ENCODE data around the gene ZYG11B. TPM values are rescaled to one million over a fixed set of nuclear protein-coding genes. Genes with fewer than 3 reads are reported as not detected.
A peak's percentile ranks its signal among the peaks of the same experiment; 100 is the strongest.
"Not testable (repeated sequence)": the region's sequence is repeated elsewhere in the genome, so short reads cannot be mapped to it uniquely, and the experiment has no call there.

Gene ZYG11B
- total RNA-seq, 1 experiment from 2014 or later = 16.2 TPM

- DNase-seq (ENCODE audit: unreplicated experiment) = no peak
- Mint-ChIP-seq H3K4me3 (ENCODE audit: unreplicated experiment) (no peak overlapping the region), H3K27ac (ENCODE audit: low read depth, unreplicated experiment) (peak overlapping the region; percentile 66), H3K4me1 (ENCODE audit: insufficient read depth, unreplicated experiment) (peaks cover 21% of the 10 kb centered on the region), H3K36me3 (ENCODE audit: insufficient read depth, unreplicated experiment) (peaks cover 6% of the 10 kb centered on the region), H3K9me3 (ENCODE audit: unreplicated experiment) (no peaks in the 10 kb centered on the region), H3K27me3 (ENCODE audit: insufficient read depth, unreplicated experiment) (no peaks in the 10 kb centered on the region)
- BruUV-seq (replicated peaks) = no TSS peak
- CTCF ChIA-PET = interaction anchor here (0.6 kb wide), 1 partner anchor 247 kb away, joined by 3 read pairs; no protein-coding TSS in a partner anchor
- TF ChIP-seq CTCF (IDR thresholded peaks at IDR 0.05; ENCODE audit: unreplicated experiment) = no peak
- POLR2A ChIA-PET = interaction anchor here (0.7 to 1.2 kb wide), 2 partner anchors 8 to 211 kb away, joined by 3 read pairs; no protein-coding TSS in a partner anchor
- intact Hi-C loops (cut with micrococcal nuclease) = no loop called here
Measured at GRCh38 chr1:52706941-52707926, 19.0 kb upstream of the ZYG11B start.

GRCh38 chr1:52707927-52708655 is 18.2 kb upstream of the ZYG11B start:
- no TSS peak for BruUV-seq (replicated peaks)
- POLR2A ChIA-PET = no interaction called here
- H3K27me3 Mint-ChIP-seq (ENCODE audit: insufficient read depth, unreplicated experiment) = no peaks in the 10 kb centered on the region
- peaks cover 20% of the 10 kb centered on the region for H3K4me1 Mint-ChIP-seq (ENCODE audit: insufficient read depth, unreplicated experiment)
- CTCF ChIA-PET = interaction anchor here (0.6 to 0.7 kb wide), 2 partner anchors 31 to 246 kb away, joined by 3 read pairs; no protein-coding TSS in a partner anchor
- no peak for TF ChIP-seq CTCF (IDR thresholded peaks at IDR 0.05; ENCODE audit: unreplicated experiment)
- no peaks in the 10 kb centered on the region for H3K9me3 Mint-ChIP-seq (ENCODE audit: unreplicated experiment)
- H3K36me3 Mint-ChIP-seq (ENCODE audit: insufficient read depth, unreplicated experiment) = peaks cover 6% of the 10 kb centered on the region
- H3K27ac Mint-ChIP-seq (ENCODE audit: low read depth, unreplicated experiment) = peak overlapping the region; percentile 66
- intact Hi-C loops (cut with micrococcal nuclease) = no loop called here
- DNase-seq (ENCODE audit: unreplicated experiment) = peak; percentile 17
- H3K4me3 Mint-ChIP-seq (ENCODE audit: unreplicated experiment) = peak overlapping the region; percentile 20

- ChIA-PET POLR2A (no interaction called here), CTCF (interaction anchor here (0.7 kb wide), 1 partner anchor 31 kb away, joined by 3 read pairs; no protein-coding TSS in a partner anchor)
- H3K27ac Mint-ChIP-seq (ENCODE audit: low read depth, unreplicated experiment) = no peak overlapping the region
- H3K9me3 Mint-ChIP-seq (ENCODE audit: unreplicated experiment) = no peaks in the 10 kb centered on the region
- H3K4me3 Mint-ChIP-seq (ENCODE audit: unreplicated experiment) = no peak overlapping the region
- TF ChIP-seq CTCF (IDR thresholded peaks at IDR 0.05; ENCODE audit: unreplicated experiment) = no peak
- H3K36me3 Mint-ChIP-seq (ENCODE audit: insufficient read depth, unreplicated experiment) = peaks cover 6% of the 10 kb centered on the region
- no TSS peak for BruUV-seq (replicated peaks)
- DNase-seq (ENCODE audit: unreplicated experiment) = no peak
- H3K27me3 Mint-ChIP-seq (ENCODE audit: insufficient read depth, unreplicated experiment) = no peaks in the 10 kb centered on the region
- intact Hi-C loops (cut with micrococcal nuclease) = no loop called here
- peaks cover 14% of the 10 kb centered on the region for H3K4me1 Mint-ChIP-seq (ENCODE audit: insufficient read depth, unreplicated experiment)
Measured at GRCh38 chr1:52709016-52709415, 17.2 kb upstream of the ZYG11B start.

- H3K36me3 Mint-ChIP-seq (ENCODE audit: insufficient read depth, unreplicated experiment) = no peaks in the 10 kb centered on the region
- peaks cover under 1% of the 10 kb centered on the region for H3K4me1 Mint-ChIP-seq (ENCODE audit: insufficient read depth, unreplicated experiment)
- H3K9me3 Mint-ChIP-seq (ENCODE audit: unreplicated experiment) = no peaks in the 10 kb centered on the region
- intact Hi-C loops (cut with micrococcal nuclease) = no loop called here
- no peak overlapping the region for H3K27ac Mint-ChIP-seq (ENCODE audit: low read depth, unreplicated experiment)
- DNase-seq (ENCODE audit: unreplicated experiment) = no peak
- no peak for TF ChIP-seq CTCF (IDR thresholded peaks at IDR 0.05; ENCODE audit: unreplicated experiment)
- H3K4me3 Mint-ChIP-seq (ENCODE audit: unreplicated experiment) = no peak overlapping the region
- BruUV-seq (replicated peaks) = no TSS peak
- ChIA-PET POLR2A (interaction anchor here (0.6 to 1.5 kb wide), 2 partner anchors 8 to 14 kb away, joined by 4 to 5 read pairs; no protein-coding TSS in a partner anchor), CTCF (interaction anchor here (0.6 to 0.9 kb wide), 3 partner anchors 41 to 228 kb away, joined by 3 to 4 read pairs (median 3); no protein-coding TSS in a partner anchor)
- no peaks in the 10 kb centered on the region for H3K27me3 Mint-ChIP-seq (ENCODE audit: insufficient read depth, unreplicated experiment)
Measured at GRCh38 chr1:52713590-52713989, 12.7 kb upstream of the ZYG11B start.

- POLR2A ChIA-PET = interaction anchor here (0.9 to 1.7 kb wide), 2 partner anchors 9 to 11 kb away, joined by 3 to 4 read pairs; partner anchors contain the start of gene ZYG11B
- intact Hi-C loops (cut with micrococcal nuclease) = not testable (repeated sequence)
Measured at GRCh38 chr1:52715296-52715695, 11.0 kb upstream of the ZYG11B start.

More at GRCh38 chr1:52715296-52715695, 11.0 kb upstream of the ZYG11B start:
- H3K27me3 Mint-ChIP-seq (ENCODE audit: insufficient read depth, unreplicated experiment); H3K36me3 Mint-ChIP-seq (ENCODE audit: insufficient read depth, unreplicated experiment); DNase-seq (ENCODE audit: unreplicated experiment); CTCF ChIA-PET; H3K4me1 Mint-ChIP-seq (ENCODE audit: insufficient read depth, unreplicated experiment); H3K9me3 Mint-ChIP-seq (ENCODE audit: unreplicated experiment); BruUV-seq (replicated peaks); H3K27ac Mint-ChIP-seq (ENCODE audit: low read depth, unreplicated experiment); H3K4me3 Mint-ChIP-seq (ENCODE audit: unreplicated experiment): not testable (repeated sequence)
